Measurements from ENCODE around the gene CRADD. TPM values are rescaled to one million over a fixed set of nuclear protein-coding genes. Genes with fewer than 3 reads are reported as not detected.

Gene CRADD
- total RNA-seq, 4 donors from 2014 or later, result 51.0 to 86.3 (median 56.6) TPM

- WGBS, 2 donors, result 95 to 97% methylated on average over 3 of the region's 3 CpGs
- H3K27ac ChIP-seq, result no peak overlapping the region
- no peaks in the 10 kb centered on the region for H3K36me3 ChIP-seq
- H3K4me1 ChIP-seq, result peaks cover 0 to 53% (median 18%) of the 10 kb centered on the region in 4 donors
- DNase-seq (ENCODE audit: low spot score in 2 of 2), result no peak
- TF ChIP-seq, protein P1, sequence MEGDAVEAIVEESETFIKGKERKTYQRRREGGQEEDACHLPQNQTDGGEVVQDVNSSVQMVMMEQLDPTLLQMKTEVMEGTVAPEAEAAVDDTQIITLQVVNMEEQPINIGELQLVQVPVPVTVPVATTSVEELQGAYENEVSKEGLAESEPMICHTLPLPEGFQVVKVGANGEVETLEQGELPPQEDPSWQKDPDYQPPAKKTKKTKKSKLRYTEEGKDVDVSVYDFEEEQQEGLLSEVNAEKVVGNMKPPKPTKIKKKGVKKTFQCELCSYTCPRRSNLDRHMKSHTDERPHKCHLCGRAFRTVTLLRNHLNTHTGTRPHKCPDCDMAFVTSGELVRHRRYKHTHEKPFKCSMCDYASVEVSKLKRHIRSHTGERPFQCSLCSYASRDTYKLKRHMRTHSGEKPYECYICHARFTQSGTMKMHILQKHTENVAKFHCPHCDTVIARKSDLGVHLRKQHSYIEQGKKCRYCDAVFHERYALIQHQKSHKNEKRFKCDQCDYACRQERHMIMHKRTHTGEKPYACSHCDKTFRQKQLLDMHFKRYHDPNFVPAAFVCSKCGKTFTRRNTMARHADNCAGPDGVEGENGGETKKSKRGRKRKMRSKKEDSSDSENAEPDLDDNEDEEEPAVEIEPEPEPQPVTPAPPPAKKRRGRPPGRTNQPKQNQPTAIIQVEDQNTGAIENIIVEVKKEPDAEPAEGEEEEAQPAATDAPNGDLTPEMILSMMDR (IDR thresholded peaks at IDR 0.05), result no peak
- TF ChIP-seq POLR2A (IDR thresholded peaks at IDR 0.05) (no peak), EP300 (IDR thresholded peaks at IDR 0.05) (no peak)
- no peak overlapping the region for H3K4me3 ChIP-seq
- H3K9me3 ChIP-seq, result no peaks in the 10 kb centered on the region
- H3K27me3 ChIP-seq, result no peaks in the 10 kb centered on the region
Observed at GRCh38 chr12:93762912-93763553, 85.9 kb downstream of the CRADD start.

DNA sequence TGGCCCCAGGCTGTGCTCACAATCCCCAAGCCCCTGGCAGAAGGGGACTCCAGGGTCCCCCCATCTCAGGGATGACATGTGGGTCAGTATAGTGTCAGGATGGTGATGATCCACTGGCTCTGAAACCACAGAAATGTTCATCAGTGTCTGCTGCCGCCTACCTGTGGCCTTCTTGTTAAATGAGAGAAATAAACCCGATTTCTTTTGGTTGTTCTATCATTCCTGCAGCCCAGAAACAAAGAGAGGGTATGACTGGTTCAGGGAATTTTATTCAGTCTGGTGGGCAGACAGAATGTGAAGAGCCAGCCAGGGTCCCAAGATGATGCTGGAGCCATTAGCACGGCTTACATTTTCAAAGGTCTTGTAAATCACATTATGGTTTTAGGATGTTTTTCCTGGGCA, 86.6 kb downstream of the CRADD start:
- Histone ChIP-seq H3K9me3 (no peaks in the 10 kb centered on the region), H3K4me3 (no peak overlapping the region), H3K36me3 (no peaks in the 10 kb centered on the region), H3K27me3 (no peaks in the 10 kb centered on the region), H3K27ac (no peak overlapping the region), H3K4me1 (peaks cover 0 to 53% (median 15%) of the 10 kb centered on the region in 4 donors)
- no peak for DNase-seq (ENCODE audit: low spot score in 2 of 2)
- WGBS, 2 donors, result 81 to 83% methylated on average over 3 of the region's 3 CpGs
- TF ChIP-seq POLR2A (IDR thresholded peaks at IDR 0.05) (no peak), EP300 (IDR thresholded peaks at IDR 0.05) (no peak)
- TF ChIP-seq, protein P1 (IDR thresholded peaks at IDR 0.05), result no peak

DNA sequence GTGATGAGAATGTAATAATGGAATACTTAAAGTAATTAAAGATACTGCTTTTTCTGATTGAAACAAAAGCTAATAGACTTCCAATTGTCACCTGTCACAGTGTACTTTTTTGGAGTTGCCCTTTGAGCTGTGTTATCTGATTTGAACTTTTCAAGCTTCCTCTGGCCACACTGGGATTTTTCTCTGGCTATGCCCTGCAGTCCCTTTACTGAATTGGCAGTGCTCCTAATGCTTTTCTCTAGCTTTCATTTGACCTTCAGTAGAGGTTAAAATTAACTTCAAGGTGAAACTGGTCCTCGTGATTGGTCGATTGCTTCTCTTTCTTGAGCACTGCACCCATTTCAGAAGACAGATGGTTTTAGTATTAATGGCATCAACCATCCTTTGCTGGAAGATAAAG, 89.2 kb downstream of the CRADD start:
- no peak for DNase-seq (ENCODE audit: low spot score in 2 of 2)
- TF ChIP-seq EP300 (IDR thresholded peaks at IDR 0.05) (no peak), POLR2A (IDR thresholded peaks at IDR 0.05) (no peak)
- TF ChIP-seq, protein P1 (IDR thresholded peaks at IDR 0.05), result no peak
- H3K4me1 ChIP-seq, result peaks cover 0 to 44% (median 5%) of the 10 kb centered on the region in 4 donors
- H3K9me3 ChIP-seq, result no peaks in the 10 kb centered on the region
- H3K36me3 ChIP-seq, result no peaks in the 10 kb centered on the region
- H3K27ac ChIP-seq, result peak overlapping the region in 1 of 4 donors; percentile 70
- WGBS, 2 donors, result 79 to 90% methylated on average over 2 of the region's 2 CpGs
- no peak overlapping the region for H3K4me3 ChIP-seq
- no peaks in the 10 kb centered on the region for H3K27me3 ChIP-seq

DNA sequence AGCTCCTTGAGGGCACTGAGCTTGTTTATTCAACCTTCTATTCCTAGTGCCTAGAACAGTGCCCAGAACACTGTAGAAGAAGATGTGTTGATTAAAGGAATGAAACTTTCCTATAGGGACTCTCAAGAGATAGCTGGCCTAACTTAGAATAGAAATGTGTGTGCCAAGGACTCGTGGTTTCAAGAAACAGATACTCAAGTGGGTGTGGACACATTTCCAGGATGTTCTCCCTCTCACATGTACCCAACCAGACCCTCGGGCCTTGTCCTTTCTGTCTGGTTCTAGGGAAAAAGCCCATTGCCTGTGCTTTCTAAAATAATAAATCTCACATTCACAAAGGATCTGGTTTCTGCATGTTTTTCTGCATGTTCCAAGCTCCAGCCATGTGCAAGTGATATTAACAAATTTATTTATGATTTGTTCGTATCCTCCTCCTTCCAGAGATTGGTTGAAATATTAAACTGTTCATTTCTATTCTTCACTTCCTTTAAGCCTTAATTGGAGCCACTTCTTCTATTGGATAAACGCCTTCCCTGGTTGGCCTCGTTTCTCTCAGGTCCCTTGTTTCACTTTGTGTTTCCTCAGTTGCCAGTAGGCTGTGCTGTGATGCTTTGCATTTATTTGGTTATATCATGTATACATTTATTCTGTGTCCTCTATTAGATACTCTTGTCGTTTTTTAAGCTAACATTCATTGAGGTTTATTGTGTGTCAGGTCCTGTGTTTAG, 89.8 kb downstream of the CRADD start:
- Histone ChIP-seq H3K27me3 (no peaks in the 10 kb centered on the region), H3K9me3 (no peaks in the 10 kb centered on the region), H3K4me3 (no peak overlapping the region), H3K4me1 (peaks cover 0 to 38% (median 5%) of the 10 kb centered on the region in 4 donors), H3K27ac (peak overlapping the region in 3 of 4 donors; percentile 16 to 70 (median 40)), H3K36me3 (no peaks in the 10 kb centered on the region)
- DNase-seq (ENCODE audit: low spot score in 2 of 2), result peak in 1 of 2 donors; percentile 55
- 12 to 19% methylated on average over 6 of the region's 6 CpGs for WGBS, 2 donors
- no peak for TF ChIP-seq POLR2A (IDR thresholded peaks at IDR 0.05)
- TF ChIP-seq EP300 (IDR thresholded peaks at IDR 0.05), result peak in 1 of 2 donors; percentile 38
- TF ChIP-seq, protein P1 (IDR thresholded peaks at IDR 0.05), result peak; percentile 36 to 76 (median 57)

GRCh38 chr12:93767524-93767863, 90.3 kb downstream of the CRADD start:
- Histone ChIP-seq H3K4me1 (peaks cover 0 to 39% (median 5%) of the 10 kb centered on the region in 4 donors), H3K27me3 (no peaks in the 10 kb centered on the region), H3K27ac (peak overlapping the region in 3 of 4 donors; percentile 16 to 70 (median 40)), H3K9me3 (no peaks in the 10 kb centered on the region), H3K4me3 (no peak overlapping the region), H3K36me3 (no peaks in the 10 kb centered on the region)
- no peak for TF ChIP-seq EP300 (IDR thresholded peaks at IDR 0.05)
- TF ChIP-seq, protein P1 (IDR thresholded peaks at IDR 0.05), result peak in 1 of 5 experiments; percentile 6
- no peak for DNase-seq (ENCODE audit: low spot score in 2 of 2)
